ENCODE measurements around the gene RNMT. TPM values are rescaled to one million over a fixed set of nuclear protein-coding genes. Genes with fewer than 3 reads are reported as not detected.
A peak's percentile ranks its signal among the peaks of the same experiment; 100 is the strongest.

Gene RNMT
- total RNA-seq, 1 experiment from 2014 or later = 66.3 TPM

DNA sequence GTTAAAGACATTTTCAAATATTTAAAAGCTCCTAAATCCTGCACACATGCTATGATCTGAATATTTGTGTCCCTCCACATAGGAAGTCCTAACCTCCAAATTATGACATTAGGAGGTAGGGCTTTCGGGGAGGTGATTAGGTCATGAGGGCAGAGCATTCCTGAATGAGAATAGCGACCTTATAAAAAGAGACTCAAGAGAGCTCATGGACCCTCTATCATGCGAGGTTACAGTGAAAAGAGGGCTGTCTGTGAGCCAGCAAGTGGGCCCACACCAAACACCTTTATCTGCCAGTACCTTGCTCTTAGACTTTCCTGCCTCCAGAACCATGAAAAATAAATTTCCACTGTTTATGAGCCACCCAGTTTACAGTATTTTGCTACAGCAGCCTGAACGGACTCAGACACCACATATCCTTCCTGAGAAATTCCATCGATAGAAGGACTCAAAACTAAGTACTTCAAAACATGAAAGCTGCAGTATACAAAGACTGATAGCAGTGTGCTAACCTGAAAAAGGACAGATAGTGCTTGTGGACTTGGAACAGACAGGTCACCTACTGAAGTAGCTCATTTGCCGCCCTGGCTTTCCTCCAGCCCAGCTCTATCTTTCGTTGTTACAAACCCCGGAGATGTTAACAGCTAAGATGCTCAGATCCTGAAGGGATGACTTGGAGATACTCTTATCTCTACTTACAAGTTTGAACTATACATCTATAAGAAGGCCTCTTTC, 13.9 kb upstream of the RNMT start:
- Histone ChIP-seq H3K4me1 (ENCODE audit: insufficient read depth, low read length) (peaks cover 7% of the 10 kb centered on the region; the same call in 1 of the 2 replicates), H2BK20ac (ENCODE audit: low read depth, low read length, poor library complexity, severe bottlenecking) (no peak overlapping the region), H3K4me2 (ENCODE audit: insufficient read depth, insufficient read length, low read length) (peak overlapping the region; percentile 24), H3K79me2 (ENCODE audit: insufficient read depth, low read length) (peaks cover 10% of the 10 kb centered on the region; the same call in 1 of the 2 replicates), H3K79me1 (ENCODE audit: insufficient read depth, low read depth, low read length, poor library complexity, severe bottlenecking) (peaks cover 6% of the 10 kb centered on the region), H2BK5ac (ENCODE audit: insufficient read length, low read length) (no peak overlapping the region), H3K27me3 (ENCODE audit: insufficient read depth, low read length) (no peaks in the 10 kb centered on the region), H3K9me3 (ENCODE audit: control insufficient read depth, low read depth, low read length) (no peaks in the 10 kb centered on the region), H3K18ac (ENCODE audit: insufficient read length, low read depth, low read length) (peak overlapping the region; percentile 47), H2BK120ac (ENCODE audit: low read depth, low read length, poor library complexity, severe bottlenecking) (no peak overlapping the region), H3K4ac (ENCODE audit: low read depth, low read length) (no peak overlapping the region), H2BK15ac (ENCODE audit: low read depth, low read length) (no peak overlapping the region), H2AK5ac (ENCODE audit: insufficient read length, low read length) (no peak overlapping the region), H4K20me1 (ENCODE audit: control insufficient read depth, insufficient read depth, insufficient read length) (no peaks in the 10 kb centered on the region), H2BK12ac (ENCODE audit: insufficient read length, low read depth, low read length) (no peak overlapping the region), H2AFZ (ENCODE audit: low read length) (no peak overlapping the region), H3K23me2 (ENCODE audit: insufficient read length, low read depth, low read length, poor library complexity, severe bottlenecking) (no peaks in the 10 kb centered on the region), H3K9ac (ENCODE audit: extremely low read depth, insufficient read length, low read length) (no peak overlapping the region), H4K5ac (ENCODE audit: insufficient read length, low read depth, low read length) (no peak overlapping the region), H3K56ac (ENCODE audit: insufficient read length, low read depth, low read length) (no peak overlapping the region), H4K91ac (ENCODE audit: insufficient read length, low read depth, low read length) (no peak overlapping the region), H3T11ph (ENCODE audit: low read length) (no peak overlapping the region), H3K27ac (ENCODE audit: insufficient read length, low read depth, low read length) (no peak overlapping the region), H3K14ac (ENCODE audit: insufficient read depth, low read length) (no peak overlapping the region), H3K23ac (ENCODE audit: insufficient read length, low read depth, low read length) (no peak overlapping the region), H4K8ac (replicated peaks; ENCODE audit: insufficient read length, low read depth, low read length) (no peak overlapping the region)
- no CpG with 5 or more reads among the region's 8 CpGs for WGBS (ENCODE audit: extremely low coverage, insufficient read length, low lambda C conversion rate)
- DNase-seq = no peak
- Mint-ChIP-seq H3K9me3 (peaks cover 3 to 21% of the 10 kb centered on the region in 2 experiments; a peak in 3 of 5 replicates), H3K4me1 (peaks cover 25 to 29% of the 10 kb centered on the region in 2 experiments), H3K27me3 (ENCODE audit: low read depth) (no peaks in the 10 kb centered on the region), H3K36me3 (ENCODE audit: insufficient read depth in 1 of 3, low read depth in 3 of 3) (peaks cover 3 to 17% (median 17%) of the 10 kb centered on the region in 3 experiments), H3K4me3 (no peak overlapping the region), H3K27ac (peak overlapping the region; percentile 35 to 71 (median 56); a peak in 6 of 7 replicates)
- TF ChIP-seq, protein P1, sequence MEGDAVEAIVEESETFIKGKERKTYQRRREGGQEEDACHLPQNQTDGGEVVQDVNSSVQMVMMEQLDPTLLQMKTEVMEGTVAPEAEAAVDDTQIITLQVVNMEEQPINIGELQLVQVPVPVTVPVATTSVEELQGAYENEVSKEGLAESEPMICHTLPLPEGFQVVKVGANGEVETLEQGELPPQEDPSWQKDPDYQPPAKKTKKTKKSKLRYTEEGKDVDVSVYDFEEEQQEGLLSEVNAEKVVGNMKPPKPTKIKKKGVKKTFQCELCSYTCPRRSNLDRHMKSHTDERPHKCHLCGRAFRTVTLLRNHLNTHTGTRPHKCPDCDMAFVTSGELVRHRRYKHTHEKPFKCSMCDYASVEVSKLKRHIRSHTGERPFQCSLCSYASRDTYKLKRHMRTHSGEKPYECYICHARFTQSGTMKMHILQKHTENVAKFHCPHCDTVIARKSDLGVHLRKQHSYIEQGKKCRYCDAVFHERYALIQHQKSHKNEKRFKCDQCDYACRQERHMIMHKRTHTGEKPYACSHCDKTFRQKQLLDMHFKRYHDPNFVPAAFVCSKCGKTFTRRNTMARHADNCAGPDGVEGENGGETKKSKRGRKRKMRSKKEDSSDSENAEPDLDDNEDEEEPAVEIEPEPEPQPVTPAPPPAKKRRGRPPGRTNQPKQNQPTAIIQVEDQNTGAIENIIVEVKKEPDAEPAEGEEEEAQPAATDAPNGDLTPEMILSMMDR (conservative IDR thresholded peaks at IDR 0.05) = no peak
